GM19395 (cell line): ENCODE results near the gene PTPRF.

Experiments used
- ATAC-seq: cut with Tn5 transposase; IDR thresholded peaks from one replicate; pipeline ENCODE4 v1.9.1; 2021; ENCODE audit warnings: mild to moderate bottlenecking, moderate library complexity; ENCODE audit not compliant: unreplicated experiment

The PTPRF gene

DNA sequence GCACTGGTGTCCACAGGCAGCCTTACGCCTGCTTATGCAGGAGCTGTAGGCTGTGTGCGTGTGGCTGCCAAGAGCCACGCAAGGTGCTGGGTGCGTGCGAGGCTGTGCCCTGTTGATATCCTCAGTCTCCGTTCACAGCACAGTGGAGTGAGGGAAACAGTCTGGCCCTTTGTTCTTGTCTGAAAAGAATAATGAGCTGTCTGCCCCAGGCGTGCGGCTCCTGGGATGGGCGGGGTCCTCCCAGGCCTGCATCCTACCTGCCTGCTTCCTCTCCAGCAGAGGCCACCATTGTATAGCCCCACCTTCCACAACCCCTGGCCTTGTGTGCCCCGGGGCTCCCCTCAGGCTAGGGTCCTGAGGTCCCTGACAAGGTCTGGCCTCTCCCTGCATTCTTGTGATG lies 72.3 kb downstream of the PTPRF start:
- no peak for ATAC-seq

GRCh38 chr1:43604192-43604591 lies 73.5 kb downstream of the PTPRF start:
- no peak for ATAC-seq

GRCh38 chr1:43605157-43605556 lies 74.5 kb downstream of the PTPRF start:
- no peak for ATAC-seq

DNA sequence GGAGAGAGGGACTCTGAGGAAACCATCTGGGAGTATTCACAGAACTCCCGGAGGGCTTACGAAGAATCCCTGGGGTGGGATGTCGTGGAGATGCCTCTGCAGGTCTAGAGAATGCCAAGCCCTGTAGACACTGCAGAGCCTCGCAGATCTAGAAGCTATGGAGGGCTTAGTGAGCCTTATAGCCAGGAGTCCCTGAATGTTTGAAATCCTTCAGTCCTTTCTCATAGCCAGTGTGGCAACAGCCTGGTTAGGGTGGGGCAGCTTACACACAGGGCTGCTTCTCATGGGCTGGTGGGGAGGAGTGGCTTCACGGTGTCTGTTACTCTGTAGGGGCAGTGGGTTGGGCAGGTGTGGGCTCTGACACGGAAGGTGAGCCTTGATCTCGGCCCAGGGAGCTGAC lies 75.1 kb downstream of the PTPRF start:
- no peak for ATAC-seq

DNA sequence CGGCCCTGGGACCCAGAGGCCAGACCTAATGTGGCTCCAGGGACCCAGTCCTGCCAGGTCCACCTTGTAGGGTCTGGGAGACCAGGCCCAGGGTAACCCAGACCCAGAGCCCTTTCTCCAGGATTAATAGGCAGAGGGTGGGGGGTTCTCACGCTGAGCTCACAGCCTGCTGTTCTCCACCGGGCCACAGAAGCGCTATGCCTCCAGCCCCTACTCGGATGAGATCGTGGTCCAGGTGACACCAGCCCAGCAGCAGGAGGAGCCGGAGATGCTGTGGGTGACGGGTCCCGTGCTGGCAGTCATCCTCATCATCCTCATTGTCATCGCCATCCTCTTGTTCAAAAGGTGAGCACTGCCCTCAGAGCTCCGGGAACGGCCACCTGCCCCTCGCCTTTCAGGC lies 75.9 kb downstream of the PTPRF start:
- no peak for ATAC-seq

DNA sequence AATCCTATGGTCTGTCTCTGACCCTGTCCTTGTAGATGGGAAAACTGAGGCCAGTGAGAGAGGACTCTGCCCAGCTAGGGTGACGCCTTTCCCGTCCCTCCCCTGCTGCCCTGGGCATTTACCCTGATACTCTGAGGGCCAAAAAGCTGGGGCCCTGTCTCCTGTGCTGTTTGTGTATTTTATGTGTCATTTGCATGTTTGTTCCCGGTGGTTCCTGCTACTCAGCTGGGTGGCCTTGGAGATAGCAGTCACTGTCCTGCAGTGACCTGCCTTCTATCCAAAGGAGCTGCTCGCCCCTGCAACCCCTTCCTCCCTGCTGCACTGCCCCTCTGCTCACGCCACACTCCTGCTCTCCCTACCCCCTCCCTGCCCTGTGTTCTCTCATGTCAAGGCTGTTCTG lies 78.1 kb downstream of the PTPRF start:
- ATAC-seq = no peak

DNA sequence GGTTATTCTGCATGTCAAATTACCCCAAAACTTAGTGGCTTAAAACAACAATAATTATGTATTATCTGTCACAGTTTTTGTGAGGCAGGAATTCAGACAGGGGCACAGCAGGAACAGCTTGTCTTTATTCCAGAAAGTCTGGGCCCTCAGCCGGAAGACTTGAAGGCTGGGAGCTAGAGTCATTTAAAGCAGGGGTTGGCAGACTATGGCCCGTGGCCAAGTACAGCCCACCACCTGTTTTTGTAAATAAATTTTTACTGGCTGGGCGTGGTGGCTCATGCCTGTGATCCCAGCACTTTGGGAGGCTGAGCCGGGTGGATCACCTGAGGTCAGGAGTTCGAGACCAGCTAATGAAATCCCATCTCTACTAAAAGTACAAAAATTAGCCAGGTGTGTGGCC lies 79.7 kb downstream of the PTPRF start:
- no peak for ATAC-seq

DNA sequence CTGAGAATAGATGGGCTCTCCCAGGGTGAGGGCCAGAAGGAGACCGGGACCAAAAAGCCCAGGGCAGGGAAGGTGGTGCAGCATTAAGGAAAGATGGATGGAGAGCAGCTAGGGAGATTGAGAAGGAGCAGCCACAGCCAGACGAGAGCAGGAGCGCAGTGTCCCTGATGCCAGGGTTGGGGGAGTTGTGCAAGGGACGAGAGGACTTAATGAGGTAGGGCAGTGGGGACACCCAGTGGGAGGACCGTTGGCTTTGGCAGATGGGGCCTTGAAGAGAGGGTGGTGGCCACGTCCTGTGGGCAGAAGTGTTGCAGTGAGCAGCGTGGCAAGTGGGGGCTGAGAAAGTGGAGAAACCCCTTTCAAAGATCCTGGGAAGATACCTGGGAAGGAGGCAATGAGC lies 81.3 kb downstream of the PTPRF start:
- ATAC-seq = no peak

DNA sequence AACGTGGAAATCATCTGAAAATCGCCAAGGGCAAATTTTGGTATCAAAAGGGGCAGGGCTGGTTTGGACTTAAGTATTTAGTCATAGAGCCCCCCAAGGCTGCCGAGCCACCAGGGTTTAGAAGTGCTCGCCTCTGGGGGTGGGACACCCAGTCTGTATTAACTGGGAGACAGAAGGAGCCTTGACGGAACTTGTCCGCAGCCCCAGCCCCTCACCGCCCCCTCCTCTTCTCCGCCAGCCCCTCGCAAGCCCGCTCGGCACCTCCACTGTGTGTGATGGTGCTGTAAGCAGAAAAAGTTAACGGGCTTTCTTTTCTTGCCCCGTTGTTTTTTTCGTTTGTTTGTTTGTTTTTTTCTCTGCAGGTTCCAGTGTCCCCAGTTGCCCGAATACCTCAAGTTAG lies 81.7 kb downstream of the PTPRF start:
- no peak for ATAC-seq

DNA sequence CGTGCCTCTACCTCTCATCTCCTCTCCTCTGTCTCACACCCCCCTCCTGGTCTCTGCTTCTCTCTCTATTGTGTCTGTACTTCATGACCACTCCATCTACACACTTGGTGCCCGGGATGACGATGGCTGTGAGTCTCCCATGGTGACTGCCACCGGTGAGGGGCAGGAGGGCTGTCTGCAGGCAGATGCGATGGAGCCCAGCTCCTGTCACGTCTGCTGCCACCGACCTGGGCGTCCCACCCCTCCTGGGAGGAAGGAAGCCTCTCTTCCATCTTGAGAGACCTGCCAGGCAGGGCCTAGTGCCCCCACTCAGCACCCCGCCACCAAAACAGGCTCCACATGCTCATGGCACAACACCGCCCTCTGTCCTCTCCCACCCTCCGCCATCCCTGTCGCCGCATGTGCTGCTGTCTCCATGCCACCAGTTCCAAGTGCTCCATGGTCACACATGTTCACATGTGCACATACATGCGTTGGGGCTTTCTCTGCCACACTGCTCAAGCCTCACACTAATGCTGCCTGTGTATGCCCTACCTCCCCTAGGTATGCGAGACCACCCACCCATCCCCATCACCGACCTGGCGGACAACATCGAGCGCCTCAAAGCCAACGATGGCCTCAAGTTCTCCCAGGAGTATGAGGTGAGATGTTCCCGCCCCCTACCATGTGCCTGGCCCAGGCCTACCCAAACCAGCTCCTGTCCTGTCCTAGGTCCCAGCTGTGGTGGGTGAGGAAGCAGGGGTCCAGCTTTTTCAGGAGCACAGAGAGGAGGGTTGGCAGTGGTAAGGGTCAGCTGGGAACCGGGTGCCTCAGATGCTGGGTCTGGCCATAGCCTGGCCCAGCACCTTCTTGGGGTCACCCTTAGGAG lies 82.6 kb downstream of the PTPRF start:
- no peak for ATAC-seq

DNA sequence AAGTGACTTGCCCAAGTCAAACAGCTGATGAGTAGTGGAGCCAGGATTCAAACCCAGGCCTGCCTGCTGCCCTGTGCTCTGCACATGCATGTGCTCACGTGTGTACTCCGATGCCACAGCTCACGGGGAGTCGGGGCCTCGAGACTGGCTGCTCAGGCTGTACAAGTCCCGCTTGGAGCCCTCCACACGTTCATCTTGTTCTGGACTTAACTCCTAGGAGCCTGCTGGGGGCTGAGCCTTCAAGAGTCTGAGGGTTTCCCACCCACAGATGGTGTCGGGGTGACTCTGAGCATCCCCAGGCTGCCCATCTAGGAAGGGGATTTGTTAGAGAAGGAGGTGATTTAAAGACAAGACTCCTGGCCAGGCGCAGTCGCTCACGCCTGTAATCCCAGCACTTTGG lies 83.5 kb downstream of the PTPRF start:
- no peak for ATAC-seq

- ATAC-seq = no peak
These were observed 84.2 kb downstream of the PTPRF start for GRCh38 chr1:43614891-43615290.

DNA sequence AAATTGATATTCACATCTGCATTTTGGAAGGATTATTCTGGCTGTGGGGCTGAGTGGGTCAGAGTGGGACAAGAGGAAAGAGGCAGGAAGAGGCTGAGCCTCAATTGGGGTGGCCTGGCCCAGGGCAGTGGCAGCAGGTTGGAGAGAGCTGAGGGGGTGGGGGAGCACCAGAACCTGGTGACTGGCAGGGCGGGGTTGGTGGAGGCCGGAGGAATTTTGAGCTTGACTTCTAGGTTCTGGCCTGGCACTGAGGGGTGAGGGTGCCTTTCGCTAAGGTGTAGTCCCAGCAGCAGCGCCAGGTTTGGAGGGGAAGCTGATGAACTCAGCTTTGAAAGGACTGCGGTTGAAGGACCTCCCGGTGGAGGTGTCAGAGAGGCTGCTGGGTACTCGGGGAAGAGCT lies 85.7 kb downstream of the PTPRF start:
- no peak for ATAC-seq

DNA sequence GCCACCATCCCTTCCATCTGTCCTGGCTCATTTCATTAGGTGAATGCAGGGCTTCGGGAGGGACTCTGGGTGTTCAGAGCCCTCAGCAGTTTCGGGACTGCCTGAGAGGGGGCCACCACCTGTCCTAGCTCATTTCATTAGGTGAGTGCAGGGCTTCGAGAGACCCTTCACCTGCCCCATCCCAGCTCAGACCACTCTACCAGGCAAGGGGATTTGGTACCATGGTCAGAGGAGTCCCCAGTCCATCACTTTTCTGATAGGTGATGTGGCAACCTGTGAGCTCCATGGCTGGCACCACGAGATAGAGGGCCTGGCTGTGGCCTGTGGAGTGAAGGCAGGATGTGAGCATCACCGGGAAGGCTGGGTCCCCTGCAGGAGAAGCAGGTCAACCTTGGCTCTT lies 86.3 kb downstream of the PTPRF start:
- no peak for ATAC-seq

DNA sequence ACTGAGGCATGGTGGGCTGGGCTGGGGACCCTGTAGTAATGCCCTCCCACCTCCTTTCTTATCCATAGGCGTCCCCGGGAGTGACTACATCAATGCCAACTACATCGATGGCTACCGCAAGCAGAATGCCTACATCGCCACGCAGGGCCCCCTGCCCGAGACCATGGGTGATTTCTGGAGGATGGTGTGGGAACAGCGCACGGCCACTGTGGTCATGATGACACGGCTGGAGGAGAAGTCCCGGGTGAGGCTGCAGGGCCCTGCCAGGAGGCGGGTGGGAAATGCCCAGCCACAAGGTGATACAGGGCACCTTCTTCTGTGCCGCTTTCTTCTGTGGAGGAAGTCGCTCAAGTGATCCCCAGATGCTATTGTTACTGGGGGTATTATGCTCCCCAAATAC lies 87.0 kb downstream of the PTPRF start:
- ATAC-seq = no peak

DNA sequence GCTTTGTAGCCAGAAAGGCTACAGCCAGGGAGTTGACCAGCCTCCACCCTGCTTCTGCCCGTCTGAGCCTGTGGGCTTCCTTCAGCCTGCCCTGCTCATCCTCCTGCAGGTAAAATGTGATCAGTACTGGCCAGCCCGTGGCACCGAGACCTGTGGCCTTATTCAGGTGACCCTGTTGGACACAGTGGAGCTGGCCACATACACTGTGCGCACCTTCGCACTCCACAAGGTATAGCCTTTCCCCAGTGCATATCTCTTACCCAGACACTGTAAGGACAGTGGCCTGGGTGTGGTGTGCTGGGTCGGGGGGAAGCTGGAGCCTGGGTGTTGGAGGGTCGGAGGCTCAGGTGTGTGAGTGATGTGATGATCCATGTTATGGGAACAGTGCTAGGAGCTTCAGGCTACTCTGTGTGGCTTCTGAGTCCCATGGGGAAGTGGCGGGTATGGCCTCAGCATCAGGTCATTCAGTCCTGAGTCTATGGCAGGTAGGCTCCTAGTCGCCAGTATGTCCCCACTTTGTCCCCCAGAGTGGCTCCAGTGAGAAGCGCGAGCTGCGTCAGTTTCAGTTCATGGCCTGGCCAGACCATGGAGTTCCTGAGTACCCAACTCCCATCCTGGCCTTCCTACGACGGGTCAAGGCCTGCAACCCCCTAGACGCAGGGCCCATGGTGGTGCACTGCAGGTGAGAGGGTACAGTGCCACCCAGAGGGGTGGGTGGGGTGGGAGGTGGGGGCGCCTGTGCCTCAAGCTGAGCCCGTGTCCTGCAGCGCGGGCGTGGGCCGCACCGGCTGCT lies 88.0 kb downstream of the PTPRF start:
- ATAC-seq = no peak

GRCh38 chr1:43619314-43619790 lies 88.7 kb downstream of the PTPRF start:
- ATAC-seq = no peak

GRCh38 chr1:43619996-43620920 lies 89.6 kb downstream of the PTPRF start:
- ATAC-seq = no peak

- no peak for ATAC-seq
These were observed 90.3 kb downstream of the PTPRF start for GRCh38 chr1:43620956-43621355.

DNA sequence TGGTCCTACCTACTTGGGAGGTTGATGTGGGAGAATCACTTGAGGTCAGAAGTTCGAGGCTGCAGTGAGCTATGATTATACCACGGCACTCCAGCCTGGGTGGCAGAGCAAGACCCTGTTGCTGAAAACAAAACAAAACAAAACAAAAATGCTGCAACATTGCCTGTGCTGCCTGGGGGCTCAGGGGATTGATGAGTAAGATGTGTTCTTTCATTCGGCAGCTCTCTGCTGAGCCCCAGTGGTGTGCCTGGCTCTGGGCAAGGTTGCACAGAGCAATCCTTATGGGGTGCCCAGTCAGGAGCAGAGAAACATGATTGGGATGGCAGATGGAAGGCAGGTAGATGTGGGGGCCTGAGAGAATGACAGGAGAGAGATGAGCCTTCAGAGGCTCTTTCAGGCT lies 90.7 kb downstream of the PTPRF start:
- no peak for ATAC-seq

DNA sequence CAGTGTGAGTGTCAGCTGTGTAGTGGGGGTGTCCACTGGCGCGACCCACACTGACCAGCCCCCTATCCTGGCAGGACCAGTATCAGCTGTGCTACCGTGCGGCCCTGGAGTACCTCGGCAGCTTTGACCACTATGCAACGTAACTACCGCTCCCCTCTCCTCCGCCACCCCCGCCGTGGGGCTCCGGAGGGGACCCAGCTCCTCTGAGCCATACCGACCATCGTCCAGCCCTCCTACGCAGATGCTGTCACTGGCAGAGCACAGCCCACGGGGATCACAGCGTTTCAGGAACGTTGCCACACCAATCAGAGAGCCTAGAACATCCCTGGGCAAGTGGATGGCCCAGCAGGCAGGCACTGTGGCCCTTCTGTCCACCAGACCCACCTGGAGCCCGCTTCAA lies 91.2 kb downstream of the PTPRF start:
- no peak for ATAC-seq
